Ovary (tissue), 3 donors: ENCODE measurements around the gene SF3A2.

ENCODE experiments used
- POLR2A ChIP-seq: fragments of 450-650 bp; IDR thresholded peaks from one replicate; pipeline ENCODE4 v1.6.1; 2017; ENCODE audit warnings: antibody characterized with exemption, mild to moderate bottlenecking, moderate library complexity
- TF ChIP-seq, protein P1 (sequence below), 3 donors: fragments of 450-650 bp in 2 of 3; fragments of 200-600 bp in 1 of 3; IDR thresholded peaks; one replicate each; pipeline versions ENCODE4 v1.5.1 to v1.8.0; 2016 to 2022; ENCODE audit warnings: antibody characterized with exemption in 3 of 3, mild to moderate bottlenecking in 1 of 3
- donor health status: DM: no; HTN: no; CAD: no.

DNA sequence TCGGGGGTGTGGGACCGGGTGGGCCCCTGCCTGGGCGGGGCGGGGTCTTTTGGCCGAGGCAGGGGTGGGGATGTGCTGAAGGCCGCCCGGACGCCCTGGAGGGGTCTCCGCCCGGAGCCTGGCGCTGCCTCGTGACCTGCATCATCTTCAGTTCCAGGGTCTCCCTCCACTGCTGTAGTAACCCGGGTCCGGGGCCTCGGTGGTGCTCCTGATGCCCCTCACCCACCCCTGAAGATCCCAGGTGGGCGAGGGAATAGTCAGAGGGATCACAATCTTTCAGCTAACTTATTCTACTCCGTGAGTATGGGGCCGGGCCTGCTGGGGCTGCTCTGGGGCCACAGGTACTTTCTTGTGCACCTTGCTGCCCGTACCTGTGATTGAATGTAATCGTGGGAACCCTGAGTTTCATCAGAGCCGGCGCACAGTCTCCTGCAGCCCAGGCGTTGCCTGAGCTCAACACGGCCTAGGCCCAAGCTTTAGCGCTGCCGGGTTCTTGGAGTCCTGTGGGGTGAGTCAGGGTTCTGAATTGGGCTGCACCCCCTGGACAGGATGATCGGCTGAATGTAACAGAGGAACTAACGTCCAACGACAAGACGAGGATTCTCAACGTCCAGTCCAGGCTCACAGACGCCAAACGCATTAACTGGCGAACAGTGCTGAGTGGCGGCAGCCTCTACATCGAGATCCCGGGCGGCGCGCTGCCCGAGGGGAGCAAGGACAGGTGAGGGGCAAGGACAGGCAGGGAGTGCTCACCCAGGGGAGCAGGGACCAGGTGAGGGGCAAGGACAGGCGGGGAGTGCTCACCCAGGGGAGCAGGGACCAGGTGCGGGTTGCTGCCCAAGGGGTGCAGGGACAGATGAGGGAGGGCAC is 34.8 kb downstream of the SF3A2 start:
- TF ChIP-seq, protein P1, sequence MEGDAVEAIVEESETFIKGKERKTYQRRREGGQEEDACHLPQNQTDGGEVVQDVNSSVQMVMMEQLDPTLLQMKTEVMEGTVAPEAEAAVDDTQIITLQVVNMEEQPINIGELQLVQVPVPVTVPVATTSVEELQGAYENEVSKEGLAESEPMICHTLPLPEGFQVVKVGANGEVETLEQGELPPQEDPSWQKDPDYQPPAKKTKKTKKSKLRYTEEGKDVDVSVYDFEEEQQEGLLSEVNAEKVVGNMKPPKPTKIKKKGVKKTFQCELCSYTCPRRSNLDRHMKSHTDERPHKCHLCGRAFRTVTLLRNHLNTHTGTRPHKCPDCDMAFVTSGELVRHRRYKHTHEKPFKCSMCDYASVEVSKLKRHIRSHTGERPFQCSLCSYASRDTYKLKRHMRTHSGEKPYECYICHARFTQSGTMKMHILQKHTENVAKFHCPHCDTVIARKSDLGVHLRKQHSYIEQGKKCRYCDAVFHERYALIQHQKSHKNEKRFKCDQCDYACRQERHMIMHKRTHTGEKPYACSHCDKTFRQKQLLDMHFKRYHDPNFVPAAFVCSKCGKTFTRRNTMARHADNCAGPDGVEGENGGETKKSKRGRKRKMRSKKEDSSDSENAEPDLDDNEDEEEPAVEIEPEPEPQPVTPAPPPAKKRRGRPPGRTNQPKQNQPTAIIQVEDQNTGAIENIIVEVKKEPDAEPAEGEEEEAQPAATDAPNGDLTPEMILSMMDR (IDR thresholded peaks at IDR 0.05) = no peak
- TF ChIP-seq POLR2A = no peak
